NCI-H82 treated with DMSO at 0.1 percent for 48 hours (cell line): ENCODE data around the gene JPH3.

Source experiments
- DNase-seq: peaks from one replicate; lab custom pipeline; 2025; ENCODE audit not compliant: unreplicated experiment; lab: John Stamatoyannopoulos, UW

JPH3 gene

GRCh38 chr16:87602001-87602775, at the start of gene JPH3:
Gene JPH3, plus strand, starts transcription at chr16:87602508. Its CDS starts 639 bp downstream, at chr16:87603147.
- no peak for DNase-seq

GRCh38 chr16:87552772-87553573, 49.3 kb upstream of the JPH3 start:
- no peak for DNase-seq

- DNase-seq = no peak
Observed at GRCh38 chr16:87554754-87555427, 47.4 kb upstream of the JPH3 start.

- DNase-seq = no peak
Observed at GRCh38 chr16:87555647-87556046, 46.7 kb upstream of the JPH3 start.

- no peak for DNase-seq
Observed at GRCh38 chr16:87556941-87557459, 45.3 kb upstream of the JPH3 start.

- DNase-seq = no peak
Observed at GRCh38 chr16:87558682-87559081, 43.6 kb upstream of the JPH3 start.

- no peak for DNase-seq
Observed at GRCh38 chr16:87559945-87560344, 42.4 kb upstream of the JPH3 start.

GRCh38 chr16:87560428-87561199, 41.7 kb upstream of the JPH3 start:
- peak; percentile 38 for DNase-seq

- DNase-seq = no peak
Observed at GRCh38 chr16:87561200-87562105, 40.9 kb upstream of the JPH3 start.

- no peak for DNase-seq
Observed at GRCh38 chr16:87562201-87562600, 40.1 kb upstream of the JPH3 start.

GRCh38 chr16:87563022-87563421, 39.3 kb upstream of the JPH3 start:
- no peak for DNase-seq

- DNase-seq = no peak
Observed at GRCh38 chr16:87563714-87564523, 38.4 kb upstream of the JPH3 start.

- no peak for DNase-seq
Observed at GRCh38 chr16:87564524-87564778, 37.9 kb upstream of the JPH3 start.

- no peak for DNase-seq
Observed at GRCh38 chr16:87569601-87570571, 32.4 kb upstream of the JPH3 start.

GRCh38 chr16:87570572-87570937, 31.8 kb upstream of the JPH3 start:
- DNase-seq = no peak

GRCh38 chr16:87570938-87571867, 31.1 kb upstream of the JPH3 start:
- DNase-seq = peak; percentile 21

- no peak for DNase-seq
Observed at GRCh38 chr16:87571868-87572244, 30.5 kb upstream of the JPH3 start.
